Stimulated activated CD4-positive, alpha-beta T cell treated with anti-CD3 and anti-CD28 coated beads, TNF-alpha, amount 100 ng/mL, for 24 hours (primary cell): ENCODE data around the gene MVD.
A peak's percentile ranks its signal among the peaks of the same experiment; 100 is the strongest.
"Not testable (repeated sequence)": the region's sequence is repeated elsewhere in the genome, so short reads cannot be mapped to it uniquely, and the experiment has no call there.

Experiments used
- DNase-seq, 3 experiments: peaks; one replicate each; pipeline ENCODE4 v3.0.0-alpha.2; 2020; ENCODE audit warnings: low read depth in 3 of 3

The MVD gene

DNA sequence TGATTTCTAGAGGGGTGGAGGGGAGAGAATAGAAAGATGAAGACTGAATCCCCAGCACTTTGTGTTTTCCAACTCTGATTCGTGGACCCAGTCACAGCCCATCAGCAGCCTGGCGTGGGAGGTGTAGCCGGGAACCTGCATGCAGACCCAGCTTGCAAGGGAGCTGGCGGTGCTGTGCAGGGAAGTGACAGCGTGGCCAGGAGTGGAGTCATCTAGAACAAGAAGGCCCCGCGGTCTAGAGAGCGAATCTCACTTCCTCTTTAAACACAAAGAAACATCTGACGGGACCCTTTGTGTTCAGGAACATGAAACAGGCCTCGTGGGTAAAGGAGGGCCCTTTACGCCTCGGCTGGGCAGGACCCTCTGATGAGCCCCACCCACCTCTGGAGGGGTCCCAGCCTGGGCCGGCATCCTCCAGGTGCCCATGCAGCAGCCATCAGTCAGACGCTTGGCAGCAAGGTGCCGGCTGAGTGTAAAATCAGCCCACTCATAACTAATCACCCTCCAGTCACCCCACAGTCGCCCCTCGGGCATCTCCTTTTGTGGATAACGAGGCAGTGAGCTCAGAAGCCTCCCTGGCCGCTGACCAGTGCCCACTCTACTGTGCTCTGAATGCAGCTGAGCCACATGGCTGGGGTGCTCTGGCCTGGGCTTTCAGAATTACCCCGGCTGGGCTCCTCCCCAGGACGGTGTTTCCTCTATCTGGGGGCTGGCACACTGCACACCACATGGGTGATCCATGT, 19.0 kb upstream of the MVD start:
- peak in 1 of 3 experiments; percentile 72 for DNase-seq

DNA sequence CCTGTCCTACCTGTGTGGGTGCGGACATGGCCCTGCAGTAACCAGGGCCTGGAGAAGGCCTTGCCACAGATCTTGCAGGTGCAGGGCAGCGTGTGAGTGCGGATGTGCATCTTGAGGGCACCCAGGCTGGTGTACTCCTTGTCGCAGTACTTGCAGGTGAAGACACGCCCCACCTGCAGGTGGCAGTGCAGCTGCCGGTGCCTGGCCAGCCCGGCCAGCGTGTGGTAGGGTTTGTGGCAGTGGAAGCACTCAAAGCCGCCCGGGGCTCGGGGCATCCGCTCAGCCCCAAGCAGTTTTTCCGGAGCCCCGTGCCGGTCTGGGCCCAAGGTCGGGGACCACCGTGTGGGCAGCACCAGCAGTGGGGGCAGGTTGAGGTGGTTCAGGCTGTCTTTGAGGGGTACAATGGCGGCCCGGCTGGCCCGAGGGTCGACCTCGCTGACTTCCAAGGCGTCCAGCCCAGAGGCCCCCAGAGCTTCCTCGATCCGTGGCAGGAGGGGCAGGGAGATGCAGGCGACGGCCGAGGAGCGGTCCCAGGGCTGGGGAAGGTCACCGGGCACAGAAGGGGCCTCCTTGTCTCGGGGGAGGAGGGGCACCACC, 18.3 kb upstream of the MVD start:
- DNase-seq: no peak

DNA sequence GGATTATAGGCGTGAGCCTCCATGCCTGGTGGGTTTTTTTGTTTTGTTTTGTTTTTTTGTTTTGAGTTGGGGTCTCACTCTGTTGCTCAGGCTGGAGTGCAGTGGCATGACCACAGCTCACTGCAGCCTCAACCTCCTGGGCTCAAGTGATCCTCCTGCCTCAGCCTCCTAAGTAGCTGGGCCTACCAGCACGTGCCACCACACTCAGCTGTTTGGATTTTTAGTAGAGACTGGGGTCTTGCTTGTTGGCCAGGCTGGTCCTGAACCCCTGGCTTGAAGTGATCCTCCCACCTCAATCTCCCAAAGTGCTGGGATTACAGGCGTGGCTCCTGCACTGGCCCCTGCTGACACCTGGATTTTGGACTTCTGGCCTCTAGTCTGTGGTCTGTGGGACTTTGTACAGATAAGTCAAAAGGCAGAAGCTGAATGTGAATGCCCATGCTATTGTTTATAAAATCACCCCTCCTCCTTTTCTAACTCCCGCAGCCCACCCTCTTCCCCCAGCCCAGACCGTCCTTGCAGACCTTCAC, 17.7 kb upstream of the MVD start:
- no peak for DNase-seq

DNA sequence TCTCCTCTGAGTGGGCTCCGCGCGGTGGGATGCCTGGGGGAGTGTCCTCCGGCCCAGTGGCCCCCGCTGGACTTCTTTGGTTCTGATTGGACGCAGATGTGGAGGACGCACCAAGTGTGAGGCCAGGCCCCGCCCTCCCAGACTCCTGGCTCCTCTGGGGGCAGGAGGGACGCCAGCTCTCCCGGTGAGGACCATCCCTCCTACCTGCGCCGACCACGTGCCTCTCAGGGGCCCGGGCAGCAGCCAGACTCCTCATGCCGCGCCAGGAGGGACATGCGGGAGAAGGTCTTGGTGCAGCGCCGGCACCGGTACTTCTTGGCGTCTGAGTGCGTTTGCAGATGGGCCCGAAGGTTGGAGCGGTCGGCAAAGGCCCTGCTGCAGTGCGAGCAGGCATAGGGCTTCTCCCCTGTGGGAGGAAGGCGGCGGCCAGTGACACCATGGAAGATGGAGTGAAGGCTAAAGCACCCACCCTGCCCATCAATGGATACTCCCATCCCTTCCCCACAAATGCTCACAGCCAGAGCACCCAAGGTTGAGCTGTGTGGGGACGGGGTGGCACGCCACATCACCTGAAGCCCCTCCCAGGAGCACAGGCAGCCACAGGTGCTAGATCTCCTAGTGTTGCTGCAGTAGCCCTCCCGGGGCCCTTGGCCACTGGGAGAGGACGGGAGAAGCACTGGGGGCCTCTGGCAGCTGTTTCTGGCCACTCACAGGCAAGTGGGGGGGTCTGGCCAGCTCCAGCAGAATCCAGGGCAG, 15.5 kb upstream of the MVD start:
- DNase-seq: no peak

DNA sequence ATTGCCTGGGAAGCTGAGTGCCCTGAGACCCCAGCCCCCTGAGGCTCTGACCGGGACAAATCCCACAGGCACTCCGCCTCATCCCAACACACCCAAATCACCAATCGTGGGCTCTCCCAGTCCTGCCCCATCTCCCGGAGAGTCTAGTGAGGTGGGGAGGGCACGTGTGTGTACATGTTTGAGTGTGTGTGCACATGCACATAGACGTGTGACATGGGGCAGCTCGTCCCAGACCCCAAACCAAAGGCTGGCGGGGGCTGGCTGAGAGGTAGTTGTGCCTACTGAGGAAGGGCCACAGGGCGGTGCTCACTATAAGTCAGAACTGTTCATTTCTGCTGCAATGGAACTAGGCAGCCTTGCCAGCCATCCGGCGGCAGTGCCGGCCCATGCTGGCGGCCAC, 14.8 kb upstream of the MVD start:
- no peak for DNase-seq

DNA sequence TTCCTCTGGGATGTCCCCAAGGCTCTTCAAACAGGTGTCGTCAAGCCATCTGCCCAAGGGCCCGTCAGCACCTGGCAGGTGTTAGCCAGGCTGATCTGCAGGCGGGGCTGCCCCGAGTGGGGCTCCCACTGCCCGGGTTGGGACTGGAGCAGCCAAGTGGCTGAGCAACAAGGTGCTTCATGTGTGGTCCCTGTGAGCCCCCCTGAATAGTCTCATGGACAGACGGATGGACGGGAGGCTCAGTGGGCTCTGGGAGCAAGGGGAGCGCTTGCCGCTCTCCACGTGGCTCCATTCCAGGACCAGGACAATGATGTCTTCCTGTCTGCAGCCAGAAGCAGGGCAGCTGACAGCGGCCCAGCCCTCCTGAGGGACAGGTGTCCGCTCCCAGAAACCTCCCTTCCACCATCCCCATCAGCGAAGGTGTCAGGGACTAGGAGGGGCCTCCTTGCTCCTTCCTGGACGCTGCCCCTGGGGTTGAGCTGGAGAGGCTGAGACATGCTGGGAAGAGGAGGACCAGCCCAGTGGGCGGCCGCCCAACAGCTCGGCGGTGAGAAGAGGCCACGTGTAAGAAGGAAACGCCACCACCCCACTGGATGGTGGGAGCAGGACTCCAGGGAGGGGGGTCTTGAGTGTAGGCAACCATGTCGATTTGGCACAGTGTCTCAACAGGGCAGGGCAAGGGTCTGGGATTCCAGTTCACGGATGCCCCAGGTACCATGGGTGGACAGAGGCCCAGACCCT, 13.8 kb upstream of the MVD start:
- DNase-seq: no peak

DNA sequence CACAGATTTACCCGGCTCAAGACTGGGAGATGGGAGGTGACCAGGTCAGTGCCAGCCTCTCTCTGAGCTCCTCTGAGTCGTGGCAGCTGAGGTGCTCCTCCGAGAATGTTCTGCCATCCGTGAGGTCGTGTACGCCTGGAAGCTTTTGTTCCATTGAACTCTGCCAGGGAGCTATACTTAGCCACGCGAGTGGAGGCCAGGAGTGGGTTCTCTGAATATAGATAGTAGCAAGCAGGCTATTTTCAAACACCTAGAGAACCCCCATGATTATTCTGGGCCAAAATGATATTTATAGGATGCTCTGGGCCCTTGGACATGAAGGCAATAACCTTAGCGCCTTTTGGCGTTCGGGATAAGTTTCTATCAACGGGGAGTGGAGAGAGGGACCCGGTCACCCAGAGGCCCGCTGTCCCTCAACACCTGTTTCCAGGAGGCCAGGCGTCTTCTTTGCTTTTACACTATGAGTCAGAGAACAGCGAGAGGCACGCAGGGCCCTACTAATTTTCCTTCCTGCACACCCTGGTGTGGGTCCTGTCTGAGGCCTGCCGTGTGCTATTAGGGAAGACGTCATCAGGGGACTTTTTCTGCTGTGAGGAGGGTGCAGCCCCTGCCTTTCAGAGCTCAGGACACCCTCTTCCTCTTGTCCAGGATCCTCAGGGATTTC, 11.0 kb upstream of the MVD start:
- no peak for DNase-seq

DNA sequence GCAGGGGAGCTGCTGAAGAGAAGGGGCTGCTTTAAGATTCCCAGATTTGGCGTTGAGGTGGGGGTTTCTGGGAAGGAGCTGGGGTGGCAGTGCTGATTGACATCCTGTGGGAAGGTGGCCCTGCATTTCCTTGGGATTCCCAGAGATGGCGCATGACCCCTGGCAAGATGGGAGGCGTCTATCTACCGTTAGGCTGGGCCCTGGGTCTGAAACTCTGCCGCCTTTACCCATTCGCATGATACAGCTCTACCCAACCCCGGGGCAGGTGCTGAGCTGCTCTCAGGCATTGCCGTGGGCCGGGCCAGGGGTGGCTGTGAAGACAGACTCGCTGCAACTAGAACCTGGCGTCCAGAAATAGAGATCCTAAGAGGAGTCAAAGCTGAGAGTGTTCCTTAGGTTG, 9.9 kb upstream of the MVD start:
- DNase-seq: no peak

DNA sequence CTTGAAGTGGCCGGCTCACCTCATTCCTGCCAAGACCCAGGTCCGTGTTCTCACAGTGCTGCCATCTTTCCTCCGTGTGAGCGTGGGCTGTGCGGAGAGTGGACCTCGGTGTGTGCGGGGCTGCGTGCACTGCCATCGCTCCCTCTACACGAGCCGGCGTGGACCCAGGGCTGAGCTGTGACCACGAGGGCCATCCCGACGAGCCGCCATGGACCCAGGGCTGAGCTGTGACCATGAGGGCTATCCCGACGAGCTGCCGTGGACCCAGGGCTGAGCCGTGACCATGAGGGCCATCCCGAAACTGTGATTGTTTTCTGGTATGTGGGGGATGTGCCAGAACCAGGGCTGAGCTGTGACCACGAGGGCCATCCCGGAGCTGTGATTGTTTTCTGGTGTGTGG, 8.9 kb upstream of the MVD start:
- no peak for DNase-seq

DNA sequence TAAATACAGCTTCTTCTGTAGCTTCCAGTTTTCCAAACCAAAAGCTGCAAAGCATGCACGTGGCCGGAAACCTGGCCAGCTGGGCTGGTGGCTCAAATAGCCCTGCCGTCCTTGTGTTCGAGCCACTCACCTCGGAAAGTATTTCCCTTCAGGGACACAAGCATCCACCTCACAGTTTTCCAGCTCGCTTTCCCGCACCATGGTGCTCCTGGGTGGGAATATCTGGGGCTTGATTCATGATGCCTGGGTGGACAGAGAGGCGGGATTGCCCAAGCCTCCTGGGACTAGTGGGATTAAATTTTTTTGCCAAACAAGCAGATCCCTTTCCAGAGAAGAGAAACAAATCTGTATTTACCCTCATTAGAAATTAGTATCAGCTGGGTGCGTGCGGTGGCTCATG, 7.1 kb upstream of the MVD start:
- DNase-seq: no peak

DNA sequence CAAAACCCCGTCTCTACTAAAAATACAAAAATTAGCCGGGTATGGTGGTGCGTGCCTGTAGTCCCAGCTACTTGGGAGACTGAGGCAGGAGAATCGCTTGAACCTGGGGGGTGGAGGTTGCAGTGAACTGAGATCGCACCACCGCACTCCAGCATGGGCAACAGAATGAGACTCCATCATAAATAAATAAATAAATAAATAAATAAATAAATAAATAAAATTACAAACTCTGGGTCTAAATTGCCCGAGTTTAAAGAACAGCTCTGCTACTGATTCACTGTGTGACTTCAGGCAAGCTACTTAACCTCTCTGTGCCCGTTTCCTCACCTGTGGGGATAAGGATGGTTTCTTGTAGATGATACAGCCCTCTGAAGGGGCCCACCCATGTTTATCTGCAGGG, 6.6 kb upstream of the MVD start:
- DNase-seq: not testable (repeated sequence)

DNA sequence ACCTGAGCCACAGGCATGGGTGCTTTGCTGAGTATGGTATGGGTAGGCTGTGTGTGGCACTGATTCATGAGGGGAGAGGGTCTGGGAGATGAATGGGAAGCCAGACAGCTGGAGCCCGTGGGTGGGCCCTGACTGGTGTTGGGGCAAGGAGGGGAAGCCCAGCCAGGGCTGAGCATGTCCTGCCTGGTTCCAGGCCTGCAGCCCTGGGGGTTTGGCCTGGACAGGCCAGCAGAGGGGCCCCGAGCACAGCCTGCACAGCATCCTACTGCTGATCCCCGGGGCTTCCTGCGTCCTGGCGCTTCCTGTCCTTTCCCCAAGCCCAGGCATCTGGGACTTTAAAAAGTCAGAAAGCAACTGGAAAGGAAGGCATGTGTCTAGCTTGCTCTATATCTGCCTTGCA, 4.6 kb upstream of the MVD start:
- no peak for DNase-seq

DNA sequence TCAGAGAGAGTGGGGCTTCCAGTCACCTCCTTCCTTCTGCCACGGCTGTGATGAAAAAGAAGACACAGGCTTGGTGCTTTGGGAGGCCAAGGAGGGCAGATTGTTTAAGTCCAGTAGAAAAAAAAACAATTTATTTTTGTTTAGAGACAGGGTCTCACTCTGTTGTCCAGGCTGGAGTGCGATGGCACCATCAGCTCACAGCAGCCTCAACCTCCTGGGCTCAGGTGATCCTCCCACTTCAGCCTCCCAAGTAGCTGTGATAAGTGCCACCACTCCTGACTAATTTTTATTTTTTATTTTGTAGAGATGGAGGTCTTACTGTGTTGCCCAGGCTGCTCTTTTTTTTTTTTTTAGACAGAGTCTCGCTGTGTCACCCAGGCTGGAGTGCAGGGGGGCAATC, 2.7 kb upstream of the MVD start:
- DNase-seq: no peak

DNA sequence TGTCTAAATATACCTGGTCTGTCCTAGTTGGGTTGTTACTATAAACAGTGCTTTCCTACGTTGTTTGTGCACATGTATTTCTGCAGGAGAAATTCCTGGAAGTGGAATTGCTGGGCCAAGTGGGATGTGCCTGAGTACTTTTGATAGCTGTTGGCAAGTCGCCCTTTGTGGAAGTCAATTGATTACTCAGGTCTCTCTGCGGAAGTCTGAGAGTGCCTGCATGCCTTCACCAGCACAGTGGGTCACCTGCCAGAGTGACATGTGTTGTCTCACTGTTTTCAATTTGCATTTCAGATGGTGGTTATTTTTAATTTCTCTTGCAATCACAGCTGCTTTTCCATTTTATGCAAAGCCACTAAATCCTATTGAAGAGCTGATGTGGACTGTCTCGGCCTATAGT, 2.3 kb upstream of the MVD start:
- no peak for DNase-seq

DNA sequence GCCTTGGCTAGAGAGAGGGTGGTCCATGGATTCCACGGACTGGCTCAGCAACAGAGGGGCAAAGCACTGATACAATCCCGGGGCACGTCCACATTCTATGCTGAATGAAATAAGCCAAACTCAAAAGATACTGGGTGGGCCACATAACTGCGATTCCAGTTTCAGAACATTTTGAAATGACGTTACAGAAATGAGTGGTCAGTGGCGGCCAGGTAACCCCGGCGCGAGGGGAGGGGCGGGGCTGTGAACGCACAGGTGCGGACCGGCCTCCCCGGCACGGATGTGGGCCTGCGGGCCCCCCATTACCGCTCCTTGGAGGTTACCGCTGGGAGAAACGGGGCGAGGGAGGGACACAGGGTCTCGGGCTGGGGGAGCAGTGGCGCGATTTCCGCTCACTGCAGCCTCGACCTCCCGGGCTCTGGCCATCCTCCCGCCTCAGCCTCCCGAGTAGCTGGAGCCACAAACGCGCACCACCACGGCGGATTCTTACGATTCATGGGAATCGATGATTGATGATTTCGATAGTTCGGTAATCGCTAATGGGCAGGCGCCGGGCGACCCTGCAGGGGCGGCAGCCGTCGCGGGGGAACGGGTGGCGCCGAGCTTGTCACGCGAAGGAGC, 559 bp downstream of the MVD start:
- DNase-seq: no peak

DNA sequence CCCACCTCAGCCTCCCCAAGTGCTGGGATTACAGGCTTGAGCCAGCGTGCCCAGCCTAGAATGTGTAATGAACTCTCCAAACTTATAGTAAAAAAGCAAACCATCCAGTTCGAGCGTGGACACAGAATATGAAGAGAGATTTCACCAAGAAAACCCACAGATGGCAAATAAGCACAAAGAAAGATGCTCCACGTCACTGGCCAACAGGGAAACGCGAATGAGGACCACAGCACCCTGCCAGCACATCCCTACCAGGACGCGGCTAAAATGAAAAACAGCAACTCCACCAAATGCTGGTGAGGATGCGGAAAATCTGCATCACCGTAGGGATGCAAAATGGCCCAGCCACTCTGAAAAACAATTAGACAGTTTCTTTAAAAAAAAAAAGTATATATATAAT, 1.4 kb downstream of the MVD start:
- DNase-seq: no peak

DNA sequence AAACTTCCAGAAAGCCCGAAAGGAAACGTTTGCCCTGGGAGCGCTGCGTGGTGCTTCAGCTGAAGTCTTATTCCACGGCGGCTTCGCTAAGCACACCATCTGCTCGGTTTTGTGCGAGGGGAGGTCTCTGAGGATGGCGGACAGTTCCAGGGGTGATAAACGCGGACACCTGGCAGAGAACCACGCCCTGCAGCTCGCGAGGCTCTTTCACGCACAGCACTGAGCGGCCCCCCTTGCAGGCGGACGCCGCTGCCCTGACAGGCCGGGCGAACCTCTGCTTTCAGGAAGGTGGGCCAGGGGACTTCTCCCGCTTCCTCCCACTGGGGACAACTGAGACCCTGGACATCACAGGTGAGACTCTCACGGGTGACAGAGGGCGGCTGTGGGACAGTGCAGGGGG, 3.7 kb downstream of the MVD start:
- DNase-seq: no peak

DNA sequence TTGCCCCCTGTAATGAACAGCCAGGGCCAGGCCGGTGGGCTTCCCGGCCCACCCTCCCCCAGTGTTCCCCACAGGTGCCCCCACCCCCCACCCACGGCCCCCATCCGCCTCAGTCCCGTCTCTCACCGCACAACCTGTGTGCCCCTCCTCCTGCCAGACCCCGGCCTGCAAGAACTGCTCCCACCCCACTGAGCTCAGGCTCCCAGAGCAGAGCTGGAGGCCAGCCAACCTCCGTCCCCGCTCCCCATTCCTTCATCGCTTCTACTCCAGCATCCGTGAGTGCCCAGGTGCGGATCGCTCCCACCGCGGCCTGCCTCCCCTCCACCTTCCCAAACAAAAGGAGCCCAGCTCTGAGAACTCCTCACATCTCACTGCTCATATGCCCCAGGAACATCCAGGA, 4.2 kb downstream of the MVD start:
- no peak for DNase-seq

DNA sequence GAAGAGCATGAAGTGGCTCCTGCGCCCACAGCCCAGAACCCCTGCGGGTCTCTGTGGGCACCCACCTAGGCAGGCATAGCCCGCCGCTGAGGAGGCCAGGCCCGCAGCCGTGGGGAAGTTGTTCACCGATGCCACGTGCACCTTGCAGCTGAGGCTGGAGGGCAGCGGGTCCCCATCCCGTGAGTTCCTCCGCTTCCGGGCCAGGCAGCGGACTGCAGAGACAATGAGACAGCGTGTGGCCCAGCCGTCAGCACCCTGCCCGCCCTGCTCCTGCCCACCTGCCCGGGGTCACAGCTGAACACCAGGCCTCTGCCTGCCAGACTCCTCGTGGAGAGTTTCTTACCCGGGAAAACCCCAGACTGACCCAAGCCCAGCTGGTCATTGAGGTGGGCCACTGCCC, 5.5 kb downstream of the MVD start:
- DNase-seq: no peak

DNA sequence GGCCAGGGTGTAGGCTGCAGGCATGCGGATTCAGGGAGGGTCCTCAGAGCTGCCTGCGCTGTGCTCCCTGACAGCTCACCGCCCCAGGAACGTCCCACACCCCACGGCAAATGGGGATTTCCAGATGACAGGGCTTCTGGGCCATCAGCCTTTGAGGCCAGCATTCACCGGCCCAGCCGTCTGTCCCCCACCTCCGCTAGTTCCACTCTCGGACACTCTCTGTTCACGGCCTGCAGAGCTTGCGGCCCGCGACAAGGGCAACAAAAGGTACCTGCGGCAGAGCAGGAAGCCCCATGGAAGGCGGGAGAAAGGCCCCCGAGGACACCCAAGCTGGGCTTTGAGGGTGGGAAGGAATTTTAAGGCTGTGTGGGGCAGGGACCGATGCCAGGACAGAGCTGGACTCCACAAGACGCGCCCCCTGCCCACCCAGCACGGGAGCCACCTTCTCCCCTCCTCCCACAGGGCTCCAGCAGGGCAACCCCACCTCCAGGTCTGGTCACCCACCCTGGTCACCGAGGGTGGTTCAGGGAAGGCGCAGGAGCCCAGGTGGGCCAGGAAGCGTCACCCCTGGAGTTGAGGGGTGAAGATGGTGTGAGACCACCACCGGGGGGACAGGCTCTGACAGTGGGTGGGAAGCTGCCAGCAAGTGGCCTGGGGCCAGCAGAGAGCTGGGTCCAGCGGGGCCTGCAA, 6.5 kb downstream of the MVD start:
- no peak for DNase-seq
